ENCODE data around the gene DUS1L.

GRCh38 chr17:82050152-82050760 is 15.3 kb downstream of the DUS1L start:
- TF ChIP-seq EZH2 (optimal IDR thresholded peaks at IDR 0.05; ENCODE audit: low read depth, low read length) (no peak), CTCF (IDR thresholded peaks at IDR 0.05; ENCODE audit: low read length) (no peak), EZH2phosphoT487 (IDR thresholded peaks at IDR 0.05; ENCODE audit: low read length) (no peak)
